GM21825 (cell line): ENCODE data around the gene KCNN3.
"Not testable (repeated sequence)": the region's sequence is repeated elsewhere in the genome, so short reads cannot be mapped to it uniquely, and the experiment has no call there.

Source experiments
- ATAC-seq: cut with Tn5 transposase; IDR thresholded peaks from one replicate; pipeline ENCODE4 v1.9.1; 2021; ENCODE audit warnings: mild to moderate bottlenecking, moderate library complexity; ENCODE audit not compliant: unreplicated experiment

The KCNN3 gene

GRCh38 chr1:154714638-154715037 is 155.4 kb downstream of the KCNN3 start:
- no peak for ATAC-seq

GRCh38 chr1:154714052-154714623 is 155.9 kb downstream of the KCNN3 start:
- ATAC-seq: no peak

GRCh38 chr1:154713005-154713404 is 157.1 kb downstream of the KCNN3 start:
- ATAC-seq: no peak

- no peak for ATAC-seq
These were observed 157.8 kb downstream of the KCNN3 start for GRCh38 chr1:154712166-154712810.

GRCh38 chr1:154711416-154711815 is 158.7 kb downstream of the KCNN3 start:
- no peak for ATAC-seq

- no peak for ATAC-seq
These were observed 160.0 kb downstream of the KCNN3 start for GRCh38 chr1:154710106-154710505.

- ATAC-seq: no peak
These were observed 162.1 kb downstream of the KCNN3 start for GRCh38 chr1:154707901-154708463.

- ATAC-seq: no peak
These were observed 163.2 kb downstream of the KCNN3 start for GRCh38 chr1:154706851-154707250.

GRCh38 chr1:154705544-154705943 is 164.5 kb downstream of the KCNN3 start:
- no peak for ATAC-seq

- ATAC-seq: no peak
These were observed 166.9 kb downstream of the KCNN3 start for GRCh38 chr1:154703170-154703569.

GRCh38 chr1:154698320-154699096 is 171.6 kb downstream of the KCNN3 start:
- no peak for ATAC-seq

GRCh38 chr1:154697710-154698109 is 172.4 kb downstream of the KCNN3 start:
- ATAC-seq: no peak

GRCh38 chr1:154696456-154696855 is 173.6 kb downstream of the KCNN3 start:
- no peak for ATAC-seq

- no peak for ATAC-seq
These were observed 174.1 kb downstream of the KCNN3 start for GRCh38 chr1:154695985-154696384.

GRCh38 chr1:154694995-154695394 is 175.1 kb downstream of the KCNN3 start:
- no peak for ATAC-seq

- no peak for ATAC-seq
These were observed 181.0 kb downstream of the KCNN3 start for GRCh38 chr1:154689083-154689482.

- no peak for ATAC-seq
These were observed 183.6 kb downstream of the KCNN3 start for GRCh38 chr1:154686507-154686906.

GRCh38 chr1:154683820-154684219 is 186.3 kb downstream of the KCNN3 start:
- ATAC-seq: no peak

- no peak for ATAC-seq
These were observed 187.8 kb downstream of the KCNN3 start for GRCh38 chr1:154682254-154682653.

GRCh38 chr1:154677844-154678243 is 192.2 kb downstream of the KCNN3 start:
- not testable (repeated sequence) for ATAC-seq

- not testable (repeated sequence) for ATAC-seq
These were observed 193.2 kb downstream of the KCNN3 start for GRCh38 chr1:154676847-154677246.

GRCh38 chr1:154674456-154674855 is 195.6 kb downstream of the KCNN3 start:
- ATAC-seq: not testable (repeated sequence)
